Activated naive CD4-positive, alpha-beta T cell treated with anti-CD3 and anti-CD28 coated beads, Interleukin-2, amount 50 U/mL, for 24 hours (primary cell): ENCODE measurements around the gene CES4A.
"Not testable (repeated sequence)": the region's sequence is repeated elsewhere in the genome, so short reads cannot be mapped to it uniquely, and the experiment has no call there.

ENCODE experiments used
- H3K27ac Mint-ChIP-seq: one replicate; pipeline ENCODE4 v1.8.0; 2021; ENCODE audit warnings: mild to moderate bottlenecking, mixed read lengths
- H3K27me3 Mint-ChIP-seq: one replicate; pipeline ENCODE4 v1.8.0; 2021; ENCODE audit warnings: mixed read lengths
- H3K36me3 Mint-ChIP-seq: one replicate; pipeline ENCODE4 v1.8.0; 2021; ENCODE audit warnings: mixed read lengths
- H3K4me1 Mint-ChIP-seq: one replicate; pipeline ENCODE4 v1.8.0; 2021; ENCODE audit warnings: mixed read lengths
- H3K4me3 Mint-ChIP-seq: one replicate; pipeline ENCODE4 v1.8.0; 2021; ENCODE audit warnings: mild to moderate bottlenecking, mixed read lengths
- H3K9me3 Mint-ChIP-seq: one replicate; pipeline ENCODE4 v1.8.0; 2021; ENCODE audit warnings: mixed read lengths

CES4A gene

GRCh38 chr16:66950971-66951790 is 37.2 kb upstream of the CES4A start:
- H3K4me1 Mint-ChIP-seq: peaks cover 18% of the 10 kb centered on the region
- peaks cover 30% of the 10 kb centered on the region for H3K27me3 Mint-ChIP-seq
- no peaks in the 10 kb centered on the region for H3K36me3 Mint-ChIP-seq
- H3K9me3 Mint-ChIP-seq: no peaks in the 10 kb centered on the region
- no peak overlapping the region for H3K27ac Mint-ChIP-seq
- H3K4me3 Mint-ChIP-seq: no peak overlapping the region

- H3K4me3 Mint-ChIP-seq: no peak overlapping the region
- H3K27me3 Mint-ChIP-seq: peaks cover 30% of the 10 kb centered on the region
- H3K4me1 Mint-ChIP-seq: peaks cover 10% of the 10 kb centered on the region
- no peaks in the 10 kb centered on the region for H3K36me3 Mint-ChIP-seq
- H3K27ac Mint-ChIP-seq: no peak overlapping the region
- no peaks in the 10 kb centered on the region for H3K9me3 Mint-ChIP-seq
Observed at GRCh38 chr16:66952430-66953110, 35.8 kb upstream of the CES4A start.

- peaks cover 30% of the 10 kb centered on the region for H3K27me3 Mint-ChIP-seq
- peak overlapping the region; percentile 78 for H3K27ac Mint-ChIP-seq
- H3K4me1 Mint-ChIP-seq: peaks cover 7% of the 10 kb centered on the region
- no peak overlapping the region for H3K4me3 Mint-ChIP-seq
- H3K36me3 Mint-ChIP-seq: no peaks in the 10 kb centered on the region
- H3K9me3 Mint-ChIP-seq: no peaks in the 10 kb centered on the region
Observed at GRCh38 chr16:66953462-66954096, 34.8 kb upstream of the CES4A start.

GRCh38 chr16:66954097-66954659 is 34.2 kb upstream of the CES4A start:
- no peaks in the 10 kb centered on the region for H3K36me3 Mint-ChIP-seq
- H3K4me1 Mint-ChIP-seq: peaks cover 10% of the 10 kb centered on the region
- no peaks in the 10 kb centered on the region for H3K9me3 Mint-ChIP-seq
- H3K27ac Mint-ChIP-seq: peak overlapping the region; percentile 78
- no peak overlapping the region for H3K4me3 Mint-ChIP-seq
- H3K27me3 Mint-ChIP-seq: peaks cover 28% of the 10 kb centered on the region

GRCh38 chr16:66955363-66956153 is 32.8 kb upstream of the CES4A start:
- Mint-ChIP-seq H3K4me1 (peaks cover 13% of the 10 kb centered on the region), H3K27me3 (peaks cover 18% of the 10 kb centered on the region)
- not testable (repeated sequence) for H3K9me3 Mint-ChIP-seq, H3K36me3 Mint-ChIP-seq, H3K4me3 Mint-ChIP-seq, H3K27ac Mint-ChIP-seq

- H3K27me3 Mint-ChIP-seq: peaks cover 17% of the 10 kb centered on the region
- H3K4me3 Mint-ChIP-seq: not testable (repeated sequence)
Observed at GRCh38 chr16:66956154-66956457, 32.3 kb upstream of the CES4A start.

GRCh38 chr16:66958857-66959703 is 29.3 kb upstream of the CES4A start:
- H3K4me1 Mint-ChIP-seq: peaks cover 22% of the 10 kb centered on the region
- no peaks in the 10 kb centered on the region for H3K9me3 Mint-ChIP-seq
- peaks cover under 1% of the 10 kb centered on the region for H3K27me3 Mint-ChIP-seq
- no peak overlapping the region for H3K27ac Mint-ChIP-seq
- H3K36me3 Mint-ChIP-seq: no peaks in the 10 kb centered on the region
- H3K4me3 Mint-ChIP-seq: no peak overlapping the region

More at GRCh38 chr16:66956154-66956457, 32.3 kb upstream of the CES4A start:
- not testable (repeated sequence) for H3K27ac Mint-ChIP-seq, H3K9me3 Mint-ChIP-seq, H3K36me3 Mint-ChIP-seq
- peaks cover 17% of the 10 kb centered on the region for H3K4me1 Mint-ChIP-seq

GRCh38 chr16:66959704-66960161 is 28.7 kb upstream of the CES4A start:
- Mint-ChIP-seq H3K4me1 (peaks cover 22% of the 10 kb centered on the region), H3K4me3 (no peak overlapping the region), H3K27me3 (no peaks in the 10 kb centered on the region), H3K27ac (no peak overlapping the region), H3K36me3 (no peaks in the 10 kb centered on the region), H3K9me3 (no peaks in the 10 kb centered on the region)

GRCh38 chr16:66960270-66960669 is 28.1 kb upstream of the CES4A start:
- no peaks in the 10 kb centered on the region for H3K36me3 Mint-ChIP-seq
- no peaks in the 10 kb centered on the region for H3K27me3 Mint-ChIP-seq
- H3K4me3 Mint-ChIP-seq: no peak overlapping the region
- no peak overlapping the region for H3K27ac Mint-ChIP-seq
- no peaks in the 10 kb centered on the region for H3K9me3 Mint-ChIP-seq
- peaks cover 22% of the 10 kb centered on the region for H3K4me1 Mint-ChIP-seq

GRCh38 chr16:66961065-66961744 is 27.2 kb upstream of the CES4A start, which contains the start of gene CES3:
Gene CES3, plus strand, starts transcription at chr16:66961266. Its CDS starts 42 bp downstream, at chr16:66961308.
- H3K36me3 Mint-ChIP-seq: no peaks in the 10 kb centered on the region
- peaks cover 22% of the 10 kb centered on the region for H3K4me1 Mint-ChIP-seq
- H3K9me3 Mint-ChIP-seq: no peaks in the 10 kb centered on the region
- no peaks in the 10 kb centered on the region for H3K27me3 Mint-ChIP-seq
- no peak within 1 kb of the TSS for H3K4me3 Mint-ChIP-seq
- H3K27ac Mint-ChIP-seq: no peak within 1 kb of the TSS

GRCh38 chr16:66961914-66962313 is 26.5 kb upstream of the CES4A start:
- Mint-ChIP-seq H3K27ac (no peak overlapping the region), H3K27me3 (no peaks in the 10 kb centered on the region), H3K4me3 (no peak overlapping the region)

GRCh38 chr16:66964049-66964448 is 24.3 kb upstream of the CES4A start:
- Mint-ChIP-seq H3K9me3 (no peaks in the 10 kb centered on the region), H3K4me3 (no peak overlapping the region), H3K27me3 (no peaks in the 10 kb centered on the region), H3K27ac (no peak overlapping the region), H3K36me3 (no peaks in the 10 kb centered on the region), H3K4me1 (peaks cover 13% of the 10 kb centered on the region)

More at GRCh38 chr16:66961914-66962313, 26.5 kb upstream of the CES4A start:
- no peaks in the 10 kb centered on the region for H3K36me3 Mint-ChIP-seq
- H3K9me3 Mint-ChIP-seq: no peaks in the 10 kb centered on the region
- peaks cover 22% of the 10 kb centered on the region for H3K4me1 Mint-ChIP-seq

GRCh38 chr16:66968847-66969246 is 19.5 kb upstream of the CES4A start:
- H3K4me3 Mint-ChIP-seq: no peak overlapping the region
- no peaks in the 10 kb centered on the region for H3K4me1 Mint-ChIP-seq
- no peaks in the 10 kb centered on the region for H3K9me3 Mint-ChIP-seq
- H3K36me3 Mint-ChIP-seq: no peaks in the 10 kb centered on the region
- H3K27ac Mint-ChIP-seq: no peak overlapping the region
- no peaks in the 10 kb centered on the region for H3K27me3 Mint-ChIP-seq
